Measurements from ENCODE around the gene MAP2. TPM values are rescaled to one million over a fixed set of nuclear protein-coding genes. Genes with fewer than 3 reads are reported as not detected.

The MAP2 gene
- total and polyA plus RNA-seq, 10 of the 15 experiments (the other 5 are each of a cell fraction or from before 2014, with no cell fraction given) = 0.01 TPM; not detected in 9

DNA sequence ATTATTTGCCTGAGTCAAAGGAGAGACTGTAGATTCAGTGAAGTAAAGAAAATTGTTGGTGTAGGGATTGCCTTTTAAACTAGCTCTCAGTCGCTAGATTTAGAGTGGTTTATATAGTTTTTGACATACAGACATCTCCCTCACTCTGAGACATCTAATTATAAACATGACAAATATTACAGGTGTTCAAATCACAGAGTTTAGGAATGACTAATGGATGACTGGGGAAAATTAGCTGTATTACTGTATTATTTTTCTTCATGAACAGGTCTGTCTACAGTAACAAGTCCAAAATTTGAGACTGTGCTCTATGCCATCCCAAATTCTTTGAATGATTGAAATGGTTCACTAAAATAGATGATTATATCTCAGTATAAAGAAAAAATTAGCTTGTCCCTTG lies 40.0 kb downstream of the MAP2 start:
- BruUV-seq (replicated peaks) = no TSS peak
- H3K4me2 ChIP-seq (ENCODE audit: control insufficient read depth, insufficient read depth) = no peak overlapping the region
- no peak overlapping the region for H2AFZ ChIP-seq (ENCODE audit: control insufficient read depth, low read depth, low read length)
- no peak for FAIRE-seq
- H3K27me3 ChIP-seq (replicated peaks in 1 of 2; ENCODE audit: control insufficient read depth in 2 of 2, insufficient read depth in 2 of 2, low read length in 1 of 2) = no peaks in the 10 kb centered on the region
- POLR2A ChIA-PET = no interaction called here
- no peak for DNase-seq (ENCODE audit: low read depth, low spot score)
- 6% methylated on average over 1 of the region's 1 CpG for WGBS (ENCODE audit: insufficient coverage, insufficient replicate concordance, low lambda C conversion rate, missing lambda C conversion rate)
- intact Hi-C loops (cut with micrococcal nuclease; ENCODE audit: unreplicated experiment) = no loop called here
- no peak overlapping the region for H3K4me3 ChIP-seq
- CTCF ChIA-PET = no interaction called here
- SMC1A ChIA-PET (ENCODE audit: uncharacterized antibody, unreplicated experiment) = no interaction called here
- TF ChIP-seq POLR2AphosphoS5 (IDR thresholded peaks at IDR 0.05; ENCODE audit: low read length) (no peak), SRF (IDR thresholded peaks at IDR 0.05; ENCODE audit: low read depth in 2 of 2, low read length in 2 of 2) (no peak), RB1 (IDR thresholded peaks at IDR 0.05; ENCODE audit: borderline replicate concordance) (no peak), SMAD5 (IDR thresholded peaks at IDR 0.05; ENCODE audit: low read depth) (no peak), ZNF384 (IDR thresholded peaks at IDR 0.05; ENCODE audit: borderline replicate concordance, low read depth, low read length) (no peak), PML (IDR thresholded peaks at IDR 0.05; ENCODE audit: low read length) (no peak), TCF7 (IDR thresholded peaks at IDR 0.05; ENCODE audit: borderline replicate concordance) (no peak), SIN3A (IDR thresholded peaks at IDR 0.05; ENCODE audit: low read depth, low read length) (no peak), BHLHE40 (IDR thresholded peaks at IDR 0.05; ENCODE audit: borderline replicate concordance in 1 of 2, low read depth in 2 of 2, low read length in 1 of 2) (no peak), CEBPB (IDR thresholded peaks at IDR 0.05; ENCODE audit: borderline replicate concordance in 1 of 2, low read depth in 2 of 2, low read length in 2 of 2) (no peak), NBN (IDR thresholded peaks at IDR 0.05) (no peak)
- TF ChIP-seq, protein P1, sequence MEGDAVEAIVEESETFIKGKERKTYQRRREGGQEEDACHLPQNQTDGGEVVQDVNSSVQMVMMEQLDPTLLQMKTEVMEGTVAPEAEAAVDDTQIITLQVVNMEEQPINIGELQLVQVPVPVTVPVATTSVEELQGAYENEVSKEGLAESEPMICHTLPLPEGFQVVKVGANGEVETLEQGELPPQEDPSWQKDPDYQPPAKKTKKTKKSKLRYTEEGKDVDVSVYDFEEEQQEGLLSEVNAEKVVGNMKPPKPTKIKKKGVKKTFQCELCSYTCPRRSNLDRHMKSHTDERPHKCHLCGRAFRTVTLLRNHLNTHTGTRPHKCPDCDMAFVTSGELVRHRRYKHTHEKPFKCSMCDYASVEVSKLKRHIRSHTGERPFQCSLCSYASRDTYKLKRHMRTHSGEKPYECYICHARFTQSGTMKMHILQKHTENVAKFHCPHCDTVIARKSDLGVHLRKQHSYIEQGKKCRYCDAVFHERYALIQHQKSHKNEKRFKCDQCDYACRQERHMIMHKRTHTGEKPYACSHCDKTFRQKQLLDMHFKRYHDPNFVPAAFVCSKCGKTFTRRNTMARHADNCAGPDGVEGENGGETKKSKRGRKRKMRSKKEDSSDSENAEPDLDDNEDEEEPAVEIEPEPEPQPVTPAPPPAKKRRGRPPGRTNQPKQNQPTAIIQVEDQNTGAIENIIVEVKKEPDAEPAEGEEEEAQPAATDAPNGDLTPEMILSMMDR (IDR thresholded peaks at IDR 0.05 in 2 of 3, conservative IDR thresholded peaks at IDR 0.05 in 1 of 3; ENCODE audit: control insufficient read depth in 2 of 3, extremely low read depth in 1 of 3, insufficient read depth in 1 of 3, low read depth in 3 of 3, low read length in 3 of 3) = no peak
- TF ChIP-seq, protein P2, sequence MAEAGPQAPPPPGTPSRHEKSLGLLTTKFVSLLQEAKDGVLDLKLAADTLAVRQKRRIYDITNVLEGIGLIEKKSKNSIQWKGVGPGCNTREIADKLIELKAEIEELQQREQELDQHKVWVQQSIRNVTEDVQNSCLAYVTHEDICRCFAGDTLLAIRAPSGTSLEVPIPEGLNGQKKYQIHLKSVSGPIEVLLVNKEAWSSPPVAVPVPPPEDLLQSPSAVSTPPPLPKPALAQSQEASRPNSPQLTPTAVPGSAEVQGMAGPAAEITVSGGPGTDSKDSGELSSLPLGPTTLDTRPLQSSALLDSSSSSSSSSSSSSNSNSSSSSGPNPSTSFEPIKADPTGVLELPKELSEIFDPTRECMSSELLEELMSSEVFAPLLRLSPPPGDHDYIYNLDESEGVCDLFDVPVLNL (IDR thresholded peaks at IDR 0.05; ENCODE audit: low read depth, low read length) = no peak
- H4K20me1 ChIP-seq (ENCODE audit: control insufficient read depth, insufficient read depth) = no peaks in the 10 kb centered on the region
- no peak for ATAC-seq
- no peak overlapping the region for H3K27ac ChIP-seq (ENCODE audit: control insufficient read depth, insufficient read depth)
- in situ Hi-C loops (cut with MboI) = no loop called here
- no peak overlapping the region for H3K9ac ChIP-seq (ENCODE audit: control insufficient read depth, insufficient read depth, low read length)
- H3K79me2 ChIP-seq (ENCODE audit: control insufficient read depth, insufficient read depth, low read length) = no peaks in the 10 kb centered on the region
- no peaks in the 10 kb centered on the region for H3K9me3 ChIP-seq (replicated peaks; ENCODE audit: control insufficient read depth, insufficient read depth, low read length)
- RAD21 ChIA-PET (ENCODE audit: unreplicated experiment) = no interaction called here
- no peaks in the 10 kb centered on the region for H3K4me1 ChIP-seq (ENCODE audit: control insufficient read depth, insufficient read depth, low read length)
- no peaks in the 10 kb centered on the region for H3K36me3 ChIP-seq (ENCODE audit: control insufficient read depth in 2 of 2, insufficient read depth in 2 of 2, low read length in 1 of 2)

All from GM12878 (cell line).